Measurements from ENCODE around the gene LY86. TPM values are rescaled to one million over a fixed set of nuclear protein-coding genes. Genes with fewer than 3 reads are reported as not detected.

Gene LY86
- total and polyA plus RNA-seq, 2 of the 13 experiments (the other 11 are each of a cell fraction or from before 2014, with no cell fraction given): not detected

DNA sequence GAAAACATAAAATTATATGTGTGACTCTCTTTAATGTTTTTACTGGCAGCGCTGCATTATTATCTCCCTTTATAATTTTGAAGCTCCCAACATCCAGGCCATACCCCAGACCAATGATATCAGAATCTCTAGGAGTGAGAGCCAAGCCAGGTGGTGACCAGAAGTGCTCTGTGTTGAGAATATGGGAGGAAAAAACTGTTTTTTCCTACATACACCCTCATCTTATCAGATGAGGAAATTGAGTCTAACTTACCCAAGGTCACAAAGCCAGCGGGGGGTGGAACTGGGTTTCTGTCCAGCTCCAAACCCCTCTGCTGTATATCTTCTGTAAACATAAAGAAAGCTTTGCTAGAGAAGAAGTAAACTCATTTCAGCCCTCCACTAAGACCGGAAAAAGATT is 42.5 kb downstream of the LY86 start (continued):
- TF ChIP-seq PATZ1 (CRISPR knock-in tag; IDR thresholded peaks at IDR 0.05) (no peak), ZBTB38 (CRISPR knock-in tag; IDR thresholded peaks at IDR 0.05) (no peak), ZMYM4 (CRISPR knock-in tag; IDR thresholded peaks at IDR 0.05) (no peak), ZSCAN12 (CRISPR knock-in tag; IDR thresholded peaks at IDR 0.05) (no peak), MNT (IDR thresholded peaks at IDR 0.05) (no peak), ZMAT5 (CRISPR knock-in tag; IDR thresholded peaks at IDR 0.05; ENCODE audit: borderline replicate concordance, low read depth) (no peak), NRL (CRISPR knock-in tag; IDR thresholded peaks at IDR 0.05; ENCODE audit: borderline replicate concordance) (no peak)

DNA sequence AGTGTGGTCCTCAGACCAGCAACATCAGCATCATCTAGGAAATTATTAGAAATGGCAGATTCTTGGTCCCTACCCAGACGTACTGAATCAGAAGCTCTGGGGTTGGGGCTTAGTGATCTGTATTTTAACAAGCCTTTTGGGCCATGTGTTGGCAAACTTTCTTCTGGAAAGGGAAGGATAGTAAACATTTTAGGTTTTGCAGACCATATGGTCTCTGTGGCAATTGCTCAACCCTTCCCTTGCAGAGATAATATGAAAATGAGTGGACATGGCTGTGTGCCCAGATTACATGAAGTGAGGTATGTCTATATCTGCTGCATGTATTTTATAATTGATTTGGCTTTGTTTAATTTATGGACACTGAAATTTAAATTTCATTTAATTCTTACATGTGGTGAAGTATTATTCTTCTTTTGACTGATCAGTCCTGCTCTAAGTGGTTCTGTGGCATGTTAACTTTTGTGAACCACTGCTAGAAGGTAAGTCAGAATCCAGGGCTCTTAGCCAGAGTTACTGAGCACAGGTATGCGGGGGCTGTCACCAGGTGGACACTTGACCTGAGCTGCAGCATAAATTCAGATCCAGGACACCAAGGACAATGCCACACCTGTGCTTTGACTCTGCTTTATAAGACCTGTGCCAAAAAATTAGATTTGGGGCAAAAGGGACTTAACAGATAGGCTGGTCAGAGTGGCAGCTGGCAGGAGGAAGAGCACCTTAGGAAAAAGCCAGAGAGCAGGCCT is 43.2 kb downstream of the LY86 start:
- H3K4me3 ChIP-seq (replicated peaks in 1 of 3; ENCODE audit: insufficient read depth in 1 of 3, low read depth in 2 of 3, low read length in 3 of 3): no peak overlapping the region
- in situ Hi-C loops (cut with HindIII; ENCODE audit: extremely low pct_ligation_motif_present, low pct_unique_long_range_greater_than_20kb): no loop called here
- no TSS peak for BruUV-seq (replicated peaks)

More for the DNA sequence above, 43.2 kb downstream of the LY86 start:
- Histone ChIP-seq H3K79me2 (ENCODE audit: insufficient read depth, low read length) (no peaks in the 10 kb centered on the region), H4K20me1 (ENCODE audit: insufficient read depth, low read length) (no peaks in the 10 kb centered on the region), H3K27ac (ENCODE audit: extremely low read length, insufficient read depth, low read length) (no peak overlapping the region), H2AFZ (ENCODE audit: low read length) (no peak overlapping the region), H3K9ac (ENCODE audit: insufficient read depth, low read depth, low read length) (no peak overlapping the region), H3K27me3 (ENCODE audit: control insufficient read depth in 1 of 2, insufficient read depth in 2 of 2, low read length in 2 of 2) (peaks cover 1 to 24% of the 10 kb centered on the region in 2 experiments; a peak in 3 of 5 replicates), H3K4me1 (ENCODE audit: insufficient read depth, low read length) (no peaks in the 10 kb centered on the region), H3K9me3 (ENCODE audit: low read length) (no peaks in the 10 kb centered on the region), H3K4me2 (ENCODE audit: low read depth, low read length) (no peak overlapping the region), H3K36me3 (replicated peaks in 1 of 2; ENCODE audit: control insufficient read depth in 1 of 2, insufficient read depth in 2 of 2, low read length in 2 of 2) (no peaks in the 10 kb centered on the region)
- no peak for ATAC-seq
- TF ChIP-seq ZNF605 (CRISPR knock-in tag; IDR thresholded peaks at IDR 0.05): no peak
- FAIRE-seq: no peak
- no peak for DNase-seq (ENCODE audit: low spot score)
- POLR2A ChIA-PET: no interaction called here
- WGBS (ENCODE audit: low lambda C conversion rate): 8% methylated on average over 2 of the region's 2 CpGs
- intact Hi-C loops (cut with micrococcal nuclease; ENCODE audit: unreplicated experiment): no loop called here
- CTCF ChIA-PET (ENCODE audit: low intra/inter-chr PET ratio, low total read pairs): no interaction called here
